Skin epidermis (tissue), 12 donors: ENCODE results near the gene AGO3.

Experiments
- H3K27ac ChIP-seq, 21 experiments: fragments of 200-600 bp; sonication (generic) in 11 of 21; one replicate each; pipeline ENCODE4 v1.5.0; 2020; ENCODE audit warnings: mild to moderate bottlenecking in 3 of 21, inconsistent platforms in 2 of 21, moderate library complexity in 2 of 21
- H3K4me3 ChIP-seq, 7 experiments: fragments of 200-600 bp; sonication (generic) in 2 of 7; one replicate each; pipeline ENCODE4 v1.5.0; 2020; ENCODE audit warnings: inconsistent platforms in 2 of 7, mild to moderate bottlenecking in 2 of 7, moderate library complexity in 1 of 7

AGO3 gene

GRCh38 chr1:36068866-36069265, 138.0 kb downstream of the AGO3 start:
- H3K27ac ChIP-seq = no peak overlapping the region
- no peak overlapping the region for H3K4me3 ChIP-seq

GRCh38 chr1:36070349-36070748, 139.4 kb downstream of the AGO3 start:
- Histone ChIP-seq H3K27ac (no peak overlapping the region), H3K4me3 (no peak overlapping the region)

GRCh38 chr1:36076979-36077573, 146.2 kb downstream of the AGO3 start:
- no peak overlapping the region for H3K4me3 ChIP-seq
- H3K27ac ChIP-seq = no peak overlapping the region

- Histone ChIP-seq H3K4me3 (no peak overlapping the region), H3K27ac (no peak overlapping the region)
Observed at GRCh38 chr1:36080236-36080635, 149.3 kb downstream of the AGO3 start.

- Histone ChIP-seq H3K4me3 (no peak overlapping the region), H3K27ac (no peak overlapping the region)
Observed at GRCh38 chr1:36080801-36081200, 149.9 kb downstream of the AGO3 start.

- Histone ChIP-seq H3K27ac (no peak overlapping the region), H3K4me3 (no peak overlapping the region)
Observed at GRCh38 chr1:36081926-36082485, 151.1 kb downstream of the AGO3 start.

- no peak overlapping the region for H3K27ac ChIP-seq
- H3K4me3 ChIP-seq = no peak overlapping the region
Observed at GRCh38 chr1:36083219-36083618, 152.3 kb downstream of the AGO3 start.

- H3K4me3 ChIP-seq = peak within 1 kb of the TSS; percentile 9 to 50 (median 32)
- H3K27ac ChIP-seq = peak within 1 kb of the TSS in 10 of 21 experiments; percentile 6 to 73 (median 40)
Observed at GRCh38 chr1:36083635-36084496, 153.0 kb downstream of the AGO3 start, which contains the start of gene TEKT2. TSS of gene TEKT2 (plus strand) at chr1:36084094. CDS start at chr1:36084922, 828 bp downstream.

- Histone ChIP-seq H3K27ac (peak overlapping the region in 10 of 21 experiments; percentile 6 to 73 (median 40)), H3K4me3 (peak overlapping the region; percentile 9 to 50 (median 32))
Observed at GRCh38 chr1:36084497-36085115, 153.7 kb downstream of the AGO3 start.

- H3K4me3 ChIP-seq = no peak overlapping the region
- no peak overlapping the region for H3K27ac ChIP-seq
Observed at GRCh38 chr1:36085126-36085525, 154.2 kb downstream of the AGO3 start.

- Histone ChIP-seq H3K27ac (no peak overlapping the region), H3K4me3 (no peak overlapping the region)
Observed at GRCh38 chr1:36085686-36086526, 155.0 kb downstream of the AGO3 start.

- no peak overlapping the region for H3K4me3 ChIP-seq
Observed at GRCh38 chr1:36086529-36087232, 155.8 kb downstream of the AGO3 start.

GRCh38 chr1:36087233-36088123, 156.6 kb downstream of the AGO3 start:
- Histone ChIP-seq H3K4me3 (no peak overlapping the region), H3K27ac (peak overlapping the region in 1 of 21 experiments; percentile 93)

More at GRCh38 chr1:36086529-36087232, 155.8 kb downstream of the AGO3 start:
- no peak overlapping the region for H3K27ac ChIP-seq

- Histone ChIP-seq H3K27ac (peak overlapping the region; percentile 35 to 97 (median 91)), H3K4me3 (peak overlapping the region; percentile 83 to 100 (median 98))
Observed at GRCh38 chr1:36088265-36088576, 157.3 kb downstream of the AGO3 start.

- Histone ChIP-seq H3K4me3 (peak within 1 kb of the TSS; percentile 83 to 100 (median 98)), H3K27ac (peak within 1 kb of the TSS; percentile 68 to 97 (median 91))
Observed at GRCh38 chr1:36088577-36089392, 157.9 kb downstream of the AGO3 start, which contains the start of gene ADPRS. TSS of gene ADPRS (plus strand) at chr1:36088892. CDS start at chr1:36088905, 13 bp downstream.

GRCh38 chr1:36089393-36090121, 158.7 kb downstream of the AGO3 start:
- H3K4me3 ChIP-seq = peak overlapping the region; percentile 83 to 100 (median 98)
- peak overlapping the region in 20 of 21 experiments; percentile 72 to 97 (median 92) for H3K27ac ChIP-seq
